Fibroblast of the aortic adventitia (primary cell): ENCODE data around the gene CIAO2A. TPM values are rescaled to one million over a fixed set of nuclear protein-coding genes. Genes with fewer than 3 reads are reported as not detected.
"Not testable (repeated sequence)": the region's sequence is repeated elsewhere in the genome, so short reads cannot be mapped to it uniquely, and the experiment has no call there.

ENCODE experiments used
- DNase-seq: peaks from one replicate; pipeline ENCODE4 v3.0.0-alpha.2; 2010; ENCODE audit warnings: low read depth
- H3K4me3 ChIP-seq: 2 replicates; pipeline ENCODE4 v1.5.1; 2011; ENCODE audit warnings: low read depth, mild to moderate bottlenecking, control low read depth, low read length, moderate library complexity
- CTCF ChIP-seq: IDR thresholded peaks from 2 replicates; pipeline ENCODE4 v1.5.1; 2011; ENCODE audit warnings: mild to moderate bottlenecking, low read length, control low read depth, inconsistent platforms; ENCODE audit not compliant: insufficient read depth
- total RNA-seq: library from RNA; depleted of rRNA; stranded (reverse); fragments of >200 nt; gene quantifications from 2 replicates; pipeline ENCODE4 v1.2.3, GENCODE V29; 2012; ENCODE audit warnings: low replicate concordance

The CIAO2A gene
- total RNA-seq, 1 donor: 57.5 TPM

DNA sequence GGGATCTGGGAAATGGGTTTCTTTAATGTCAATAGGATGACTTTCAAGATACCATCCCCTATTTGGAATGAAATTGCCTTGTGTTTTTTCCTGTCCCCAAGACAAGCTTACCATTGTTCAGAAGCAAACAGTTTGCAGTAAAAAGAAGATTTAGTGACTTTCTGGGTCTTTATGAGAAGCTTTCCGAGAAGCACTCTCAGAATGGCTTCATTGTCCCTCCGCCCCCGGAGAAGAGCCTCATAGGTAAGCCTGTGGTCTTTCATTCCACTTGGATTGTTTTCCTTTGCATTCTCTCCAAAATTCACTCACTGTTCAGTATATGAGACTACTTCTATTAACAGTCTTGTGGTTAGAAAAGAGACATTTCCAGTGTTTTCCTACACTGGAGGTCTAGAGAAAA lies 32.3 kb upstream of the CIAO2A start:
- TF ChIP-seq CTCF: no peak
- DNase-seq: no peak
- no peak overlapping the region for H3K4me3 ChIP-seq

DNA sequence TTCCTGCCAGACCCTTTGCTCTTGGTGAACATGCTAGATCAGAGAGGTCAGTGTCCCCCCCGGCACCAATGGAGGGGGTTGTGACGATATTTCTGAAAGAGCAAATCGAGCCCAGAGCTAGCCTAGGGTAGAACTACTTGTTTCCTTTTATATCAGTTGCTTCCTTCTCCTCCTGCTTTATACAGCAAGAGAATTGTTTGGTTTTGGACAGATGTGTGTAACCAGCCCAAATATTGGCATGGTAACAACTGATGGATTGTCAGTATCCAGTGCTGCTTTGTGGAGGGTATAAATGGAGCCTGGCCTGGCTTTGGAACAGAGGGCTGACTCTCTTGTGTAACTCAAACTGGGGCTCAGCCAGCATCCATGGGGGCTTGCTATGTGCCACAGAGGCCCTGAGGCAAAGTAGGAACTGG lies 29.3 kb upstream of the CIAO2A start:
- TF ChIP-seq CTCF: no peak
- no peak for DNase-seq
- no peak overlapping the region for H3K4me3 ChIP-seq

DNA sequence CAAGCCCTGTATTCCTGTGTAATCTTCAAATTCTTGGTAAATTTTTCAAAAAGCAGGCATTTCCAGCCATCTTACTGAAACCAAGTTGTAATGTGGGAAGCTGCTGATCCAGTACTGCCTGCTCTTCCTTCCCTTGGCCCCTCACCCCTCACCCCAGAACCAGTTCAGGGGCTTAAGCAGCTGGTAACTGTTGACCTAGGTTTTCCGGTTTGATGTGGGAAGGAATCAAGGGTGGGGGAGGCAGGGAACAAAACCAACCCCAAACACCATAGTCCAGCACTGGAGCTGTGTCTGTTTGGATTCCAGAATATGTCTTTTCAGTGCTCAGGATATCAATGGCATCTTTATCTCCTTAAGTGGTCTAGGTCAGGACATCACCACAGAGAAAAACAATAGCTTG lies 28.8 kb upstream of the CIAO2A start:
- H3K4me3 ChIP-seq: no peak overlapping the region
- TF ChIP-seq CTCF: no peak
- no peak for DNase-seq

DNA sequence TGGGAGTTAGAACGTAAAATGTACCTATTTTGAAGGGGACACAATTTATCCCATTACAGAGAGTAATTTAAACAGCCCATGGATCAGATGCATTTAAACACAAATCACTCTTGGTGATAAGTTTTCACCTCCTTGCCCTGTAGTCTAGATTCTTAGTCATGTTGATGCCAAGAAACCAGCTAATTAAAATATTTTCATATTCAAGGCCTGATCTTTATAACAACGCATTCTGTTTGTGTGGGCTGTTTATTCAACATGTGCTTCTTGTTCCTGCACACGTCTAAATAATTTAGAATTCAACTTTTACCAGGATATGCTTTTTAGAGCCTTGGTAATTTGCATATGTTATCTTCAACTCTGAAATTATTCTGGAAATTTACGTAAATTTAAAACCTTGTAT lies 28.0 kb upstream of the CIAO2A start:
- no peak overlapping the region for H3K4me3 ChIP-seq
- no peak for DNase-seq
- no peak for TF ChIP-seq CTCF

DNA sequence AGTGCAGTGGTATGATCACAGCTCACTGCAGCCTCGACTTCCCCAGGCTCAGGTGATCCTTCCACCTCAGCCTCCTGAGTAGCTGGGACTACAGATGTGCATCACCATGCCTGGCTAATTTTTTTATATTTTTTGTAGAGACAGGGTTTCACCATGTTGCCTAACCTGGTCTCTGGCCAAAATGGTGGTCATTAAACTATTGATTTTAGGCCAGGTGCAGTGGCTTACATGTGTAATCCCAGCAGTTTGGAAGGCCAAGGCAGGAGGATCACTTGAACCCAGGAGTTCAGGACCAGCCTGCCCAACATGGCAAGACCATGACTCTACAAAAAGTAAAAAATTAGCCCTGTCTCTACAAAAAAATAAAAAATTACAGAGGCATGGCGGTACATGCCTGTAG lies 26.7 kb upstream of the CIAO2A start:
- not testable (repeated sequence) for DNase-seq, H3K4me3 ChIP-seq

DNA sequence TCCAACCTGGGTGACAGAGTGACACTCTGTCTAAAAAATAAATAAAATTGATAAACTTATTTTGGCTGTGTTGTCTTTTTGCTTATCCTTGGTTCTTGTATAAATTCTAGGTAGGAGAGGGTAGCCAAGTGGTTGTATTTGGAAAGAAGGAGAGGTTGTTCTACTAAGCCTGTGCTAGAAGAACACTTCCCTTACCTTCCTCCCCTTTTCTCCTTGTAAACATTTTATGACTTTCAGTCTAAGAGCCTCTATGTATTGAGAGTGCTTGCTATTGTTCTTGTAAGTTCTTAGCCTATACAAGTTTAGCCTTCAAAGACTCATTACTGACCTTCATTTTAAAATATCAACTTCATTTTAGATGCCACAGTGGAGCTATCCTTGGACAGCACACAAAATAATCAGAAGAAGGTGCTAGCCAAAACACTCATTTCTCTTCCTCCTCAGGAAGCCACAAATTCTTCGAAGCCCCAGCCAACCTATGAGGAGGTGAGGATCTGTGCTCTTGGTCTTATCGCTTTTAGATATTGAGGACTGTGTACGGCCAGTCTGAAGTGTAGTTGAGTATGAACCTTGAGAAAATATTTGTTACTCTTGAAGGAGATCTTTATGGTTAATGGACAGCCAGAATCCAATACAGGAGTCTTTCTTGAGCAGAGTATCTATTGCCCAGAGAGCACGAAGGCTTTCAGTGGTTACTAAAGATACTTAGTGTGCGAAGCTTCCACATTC lies 24.3 kb upstream of the CIAO2A start:
- DNase-seq: no peak
- H3K4me3 ChIP-seq: no peak overlapping the region
- no peak for TF ChIP-seq CTCF

DNA sequence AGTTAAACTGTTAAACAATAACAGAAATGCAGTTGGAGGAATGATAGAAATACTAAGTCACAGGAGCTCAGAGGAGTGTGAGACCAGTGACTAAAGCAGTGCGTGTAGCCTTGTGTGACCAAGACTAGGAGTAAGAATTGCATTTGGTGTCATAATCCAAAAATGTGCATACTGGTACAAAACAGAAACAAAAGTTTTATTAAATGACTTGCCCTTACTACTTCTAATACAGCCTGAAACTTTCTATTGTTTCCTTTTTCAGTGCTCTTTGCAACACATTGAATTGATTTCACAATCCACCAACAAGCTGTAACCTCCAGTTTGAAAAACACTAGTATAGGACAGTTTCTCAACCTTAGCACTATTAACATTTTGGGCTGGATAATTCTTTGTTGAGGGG lies 19.3 kb upstream of the CIAO2A start:
- H3K4me3 ChIP-seq: no peak overlapping the region
- peak; percentile 79 for DNase-seq
- TF ChIP-seq CTCF: no peak
